Keratinocyte (primary cell): Measurements from ENCODE around the gene CHN2. TPM values are rescaled to one million over a fixed set of nuclear protein-coding genes. Genes with fewer than 3 reads are reported as not detected.

Experiments
- DNase-seq: peaks from one replicate; pipeline ENCODE4 v3.0.0-alpha.2; 2011; ENCODE audit warnings: low read depth, missing footprints, low spot score
- FAIRE-seq: peaks from 2 replicates; lab custom pipeline; 2011; peaks lifted over from hg19 to GRCh38; lab: Jason Lieb, UNC
- H2AFZ ChIP-seq: 2 replicates; pipeline ENCODE4 v1.6.0; 2012; ENCODE audit warnings: low read length, control low read depth, inconsistent platforms; ENCODE audit not compliant: control insufficient read depth
- H3K27ac ChIP-seq: 2 replicates; pipeline ENCODE4 v1.5.1; 2011; ENCODE audit warnings: low read length; ENCODE audit not compliant: control insufficient read depth, insufficient read depth
- H3K27me3 ChIP-seq: 3 replicates; pipeline ENCODE4 v1.6.0; 2011; ENCODE audit warnings: low read length; ENCODE audit not compliant: control insufficient read depth, insufficient read depth; ENCODE audit errors: extremely low read depth
- H3K36me3 ChIP-seq, 2 experiments: 2 replicates in 1 of 2; 3 replicates in 1 of 2; pipeline ENCODE4 v1.5.1; 2011; ENCODE audit warnings: low read length in 2 of 2, mild to moderate bottlenecking in 1 of 2; ENCODE audit not compliant: control insufficient read depth in 2 of 2, insufficient read depth in 2 of 2; ENCODE audit errors: extremely low read depth in 1 of 2
- H3K4me1 ChIP-seq: 3 replicates; pipeline ENCODE4 v1.5.1; 2011; ENCODE audit warnings: low read length; ENCODE audit not compliant: control insufficient read depth, insufficient read depth; ENCODE audit errors: extremely low read depth
- H3K4me2 ChIP-seq: 3 replicates; pipeline ENCODE4 v1.6.0; 2011; ENCODE audit warnings: low read depth, low read length; ENCODE audit not compliant: control insufficient read depth, insufficient read depth; ENCODE audit errors: extremely low read depth
- H3K4me3 ChIP-seq, 3 experiments: fragments of 200-600 bp in 1 of 3; sonication (generic) in 1 of 3; 2 replicates in 2 of 3; 3 replicates in 1 of 3; pipeline ENCODE4 v1.5.1; 2011 to 2016; ENCODE audit warnings: low read length in 3 of 3, mild to moderate bottlenecking in 3 of 3, control low read depth in 2 of 3, inconsistent platforms in 1 of 3, low read depth in 1 of 3, mixed read lengths in 1 of 3, mixed run types in 1 of 3, moderate library complexity in 1 of 3; ENCODE audit not compliant: control insufficient read depth in 2 of 3, insufficient read depth in 2 of 3; ENCODE audit errors: extremely low read depth in 1 of 3
- H3K79me2 ChIP-seq: 2 replicates; pipeline ENCODE4 v1.6.0; 2012; ENCODE audit warnings: low read length; ENCODE audit not compliant: control insufficient read depth, insufficient read depth
- H3K9ac ChIP-seq: 3 replicates; pipeline ENCODE4 v1.6.0; 2011; ENCODE audit warnings: low read length; ENCODE audit not compliant: control insufficient read depth, insufficient read depth; ENCODE audit errors: extremely low read depth
- H3K9me1 ChIP-seq: 3 replicates; pipeline ENCODE4 v1.6.0; 2011; ENCODE audit warnings: low read length; ENCODE audit not compliant: control insufficient read depth, insufficient read depth; ENCODE audit errors: extremely low read depth
- H3K9me3 ChIP-seq: 2 replicates; pipeline ENCODE4 v1.5.1; 2012; ENCODE audit warnings: low read depth, low read length; ENCODE audit not compliant: control insufficient read depth
- H4K20me1 ChIP-seq: 3 replicates; pipeline ENCODE4 v1.6.0; 2011; ENCODE audit warnings: low read length; ENCODE audit not compliant: control insufficient read depth, insufficient read depth; ENCODE audit errors: extremely low read depth
- EZH2 ChIP-seq: IDR thresholded peaks from one replicate; pipeline ENCODE4 v1.6.1; 2012; ENCODE audit warnings: inconsistent platforms, mild to moderate bottlenecking, low read length, moderate library complexity
- dilution Hi-C: fragments of 300-500 bp; cut with MboI; formaldehyde crosslinking; loops from one replicate; pipeline ENCODE4 v1.7.0; 2020; ENCODE audit warnings: low sequenced_read_pairs; ENCODE audit not compliant: extremely low pct_ligation_motif_present
- polyA plus RNA-seq, 5 experiments: library from polyadenylated mRNA; depleted of rRNA in 3 of 5; stranded (reverse) in 3 of 5; stranded (forward) in 1 of 5; unstranded in 1 of 5; fragments of >200 nt; gene quantifications; 1 replicate in 1 of 5; 2 replicates in 3 of 5; 3 replicates in 1 of 5; pipeline versions ENCODE4 v1.2.1 to v1.2.3, GENCODE V29; 2011 to 2012; ENCODE audit warnings: missing spikeins in 2 of 5, low read depth in 1 of 5, low replicate concordance in 1 of 5
- TF ChIP-seq, protein P1 (sequence below), 3 experiments: IDR thresholded peaks in 1 of 3; conservative IDR thresholded peaks in 1 of 3; optimal IDR thresholded peaks in 1 of 3; 2 replicates in 2 of 3; 3 replicates in 1 of 3; pipeline versions ENCODE3 to v1.5.1; 2011; ENCODE audit warnings: low read length in 3 of 3, mild to moderate bottlenecking in 3 of 3, moderate library complexity in 2 of 3, control low read depth in 1 of 3, inconsistent platforms in 1 of 3; ENCODE audit not compliant: insufficient read depth in 2 of 3; ENCODE audit errors: extremely low read depth in 1 of 3

CHN2 gene
- polyA plus RNA-seq, 1 donor (not counting 4 experiments of a cell fraction or from before 2014, with no cell fraction given) = 1.8 TPM

DNA sequence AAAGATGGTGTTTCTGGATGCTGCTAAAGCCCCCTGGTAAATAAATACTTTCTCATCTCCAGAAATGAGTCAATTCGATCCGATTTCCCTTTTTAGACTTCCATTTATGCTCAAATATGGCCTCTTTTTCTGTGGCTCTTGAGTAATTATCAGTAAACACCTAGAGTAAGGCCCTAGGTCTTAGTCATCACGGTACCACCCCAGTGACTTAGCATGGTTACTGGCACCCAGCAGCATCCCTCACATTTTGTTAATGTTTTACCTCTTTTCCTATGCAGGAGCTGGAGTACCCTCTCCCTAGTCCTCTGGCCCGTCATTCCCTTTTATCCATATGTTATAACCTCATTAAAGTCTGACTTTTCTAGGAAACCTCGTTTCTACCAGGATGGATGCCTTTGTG, 19.5 kb downstream of the CHN2 start:
- Histone ChIP-seq H3K4me3 (no peak overlapping the region), H3K9me3 (no peaks in the 10 kb centered on the region), H3K4me1 (peaks cover 5% of the 10 kb centered on the region), H3K36me3 (no peaks in the 10 kb centered on the region), H3K4me2 (no peak overlapping the region), H3K9ac (no peak overlapping the region), H3K27me3 (no peaks in the 10 kb centered on the region), H3K79me2 (no peaks in the 10 kb centered on the region), H3K9me1 (no peaks in the 10 kb centered on the region), H2AFZ (no peak overlapping the region), H4K20me1 (no peaks in the 10 kb centered on the region), H3K27ac (no peak overlapping the region)
- DNase-seq = no peak
- TF ChIP-seq, protein P1, sequence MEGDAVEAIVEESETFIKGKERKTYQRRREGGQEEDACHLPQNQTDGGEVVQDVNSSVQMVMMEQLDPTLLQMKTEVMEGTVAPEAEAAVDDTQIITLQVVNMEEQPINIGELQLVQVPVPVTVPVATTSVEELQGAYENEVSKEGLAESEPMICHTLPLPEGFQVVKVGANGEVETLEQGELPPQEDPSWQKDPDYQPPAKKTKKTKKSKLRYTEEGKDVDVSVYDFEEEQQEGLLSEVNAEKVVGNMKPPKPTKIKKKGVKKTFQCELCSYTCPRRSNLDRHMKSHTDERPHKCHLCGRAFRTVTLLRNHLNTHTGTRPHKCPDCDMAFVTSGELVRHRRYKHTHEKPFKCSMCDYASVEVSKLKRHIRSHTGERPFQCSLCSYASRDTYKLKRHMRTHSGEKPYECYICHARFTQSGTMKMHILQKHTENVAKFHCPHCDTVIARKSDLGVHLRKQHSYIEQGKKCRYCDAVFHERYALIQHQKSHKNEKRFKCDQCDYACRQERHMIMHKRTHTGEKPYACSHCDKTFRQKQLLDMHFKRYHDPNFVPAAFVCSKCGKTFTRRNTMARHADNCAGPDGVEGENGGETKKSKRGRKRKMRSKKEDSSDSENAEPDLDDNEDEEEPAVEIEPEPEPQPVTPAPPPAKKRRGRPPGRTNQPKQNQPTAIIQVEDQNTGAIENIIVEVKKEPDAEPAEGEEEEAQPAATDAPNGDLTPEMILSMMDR (optimal IDR thresholded peaks at IDR 0.05 in 1 of 3, IDR thresholded peaks at IDR 0.05 in 1 of 3, conservative IDR thresholded peaks at IDR 0.05 in 1 of 3; ENCODE audit: extremely low read depth in 1 of 3, insufficient read depth in 2 of 3, low read length in 3 of 3) = no peak
- no peak for TF ChIP-seq EZH2
- no peak for FAIRE-seq
- dilution Hi-C loops = no loop called here

DNA sequence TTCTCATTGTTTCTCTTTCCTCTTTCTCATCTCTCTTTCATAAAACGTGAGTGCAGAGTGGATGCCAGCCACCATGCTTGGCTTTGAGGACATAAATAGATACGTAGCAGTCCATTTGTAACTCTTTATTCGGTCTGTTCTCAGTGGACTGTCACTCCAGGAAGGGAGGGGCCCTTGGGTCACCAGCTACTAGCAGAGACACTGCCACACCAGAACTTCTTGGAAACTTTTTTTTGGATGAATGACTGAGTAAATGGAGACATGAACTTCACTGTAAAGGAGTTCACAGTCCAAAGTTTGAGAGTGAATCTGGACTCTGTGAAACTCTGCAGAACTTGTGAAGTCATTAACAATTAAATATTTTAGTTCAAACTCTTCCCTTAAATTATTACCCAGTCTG, 20.2 kb downstream of the CHN2 start:
- Histone ChIP-seq H3K27ac (no peak overlapping the region), H3K9me1 (no peaks in the 10 kb centered on the region), H3K27me3 (no peaks in the 10 kb centered on the region), H3K4me1 (peaks cover 5% of the 10 kb centered on the region), H3K4me2 (no peak overlapping the region), H2AFZ (peak overlapping the region; percentile 7), H3K79me2 (no peaks in the 10 kb centered on the region), H3K9me3 (no peaks in the 10 kb centered on the region), H3K4me3 (no peak overlapping the region), H3K36me3 (no peaks in the 10 kb centered on the region), H4K20me1 (no peaks in the 10 kb centered on the region), H3K9ac (no peak overlapping the region)
- dilution Hi-C loops = no loop called here
- peak; percentile 32 for FAIRE-seq
- DNase-seq = no peak
- TF ChIP-seq, protein P1 (optimal IDR thresholded peaks at IDR 0.05 in 1 of 3, IDR thresholded peaks at IDR 0.05 in 1 of 3, conservative IDR thresholded peaks at IDR 0.05 in 1 of 3; ENCODE audit: extremely low read depth in 1 of 3, insufficient read depth in 2 of 3, low read length in 3 of 3) = no peak
- TF ChIP-seq EZH2 = no peak
